Activated naive CD4-positive, alpha-beta T cell treated with anti-CD3 and anti-CD28 coated beads, Interleukin-2, amount 50 U/mL, for 24 hours (primary cell): Measurements from ENCODE around the gene NCKAP5.

Experiments
- H3K27ac Mint-ChIP-seq: one replicate; pipeline ENCODE4 v1.8.0; 2021; ENCODE audit warnings: mild to moderate bottlenecking, mixed read lengths
- H3K27me3 Mint-ChIP-seq: one replicate; pipeline ENCODE4 v1.8.0; 2021; ENCODE audit warnings: mixed read lengths
- H3K36me3 Mint-ChIP-seq: one replicate; pipeline ENCODE4 v1.8.0; 2021; ENCODE audit warnings: mixed read lengths
- H3K4me1 Mint-ChIP-seq: one replicate; pipeline ENCODE4 v1.8.0; 2021; ENCODE audit warnings: mixed read lengths
- H3K4me3 Mint-ChIP-seq: one replicate; pipeline ENCODE4 v1.8.0; 2021; ENCODE audit warnings: mild to moderate bottlenecking, mixed read lengths
- H3K9me3 Mint-ChIP-seq: one replicate; pipeline ENCODE4 v1.8.0; 2021; ENCODE audit warnings: mixed read lengths

Gene NCKAP5

GRCh38 chr2:133518700-133519344, 49.4 kb downstream of the NCKAP5 start:
- Mint-ChIP-seq H3K27me3 (no peaks in the 10 kb centered on the region), H3K27ac (no peak overlapping the region), H3K9me3 (no peaks in the 10 kb centered on the region), H3K4me3 (no peak overlapping the region), H3K4me1 (no peaks in the 10 kb centered on the region), H3K36me3 (no peaks in the 10 kb centered on the region)

DNA sequence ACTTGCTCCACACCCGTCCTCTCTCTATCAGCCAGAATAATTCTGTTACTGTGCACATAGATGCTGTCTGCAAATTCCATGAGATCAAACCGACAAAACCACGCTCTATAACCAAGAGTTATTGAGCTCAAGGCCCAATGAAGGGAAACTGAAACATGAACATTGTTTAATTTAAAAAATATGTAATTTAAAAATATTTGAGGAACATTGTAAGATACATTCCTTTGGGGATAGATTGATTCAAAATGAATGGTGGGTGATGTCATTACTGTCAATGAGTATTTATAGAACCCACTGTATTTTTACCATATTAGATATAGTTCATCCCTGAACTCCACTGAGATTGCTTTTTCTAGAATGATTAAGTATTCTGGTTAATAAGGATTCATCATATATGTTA, 50.4 kb downstream of the NCKAP5 start:
- Mint-ChIP-seq H3K27me3 (no peaks in the 10 kb centered on the region), H3K27ac (no peak overlapping the region), H3K36me3 (no peaks in the 10 kb centered on the region), H3K4me3 (no peak overlapping the region), H3K4me1 (no peaks in the 10 kb centered on the region), H3K9me3 (no peaks in the 10 kb centered on the region)

GRCh38 chr2:133516405-133517026, 51.7 kb downstream of the NCKAP5 start:
- no peaks in the 10 kb centered on the region for H3K4me1 Mint-ChIP-seq
- no peak overlapping the region for H3K4me3 Mint-ChIP-seq
- H3K36me3 Mint-ChIP-seq, result no peaks in the 10 kb centered on the region
- H3K27me3 Mint-ChIP-seq, result no peaks in the 10 kb centered on the region
- no peak overlapping the region for H3K27ac Mint-ChIP-seq
- H3K9me3 Mint-ChIP-seq, result no peaks in the 10 kb centered on the region

DNA sequence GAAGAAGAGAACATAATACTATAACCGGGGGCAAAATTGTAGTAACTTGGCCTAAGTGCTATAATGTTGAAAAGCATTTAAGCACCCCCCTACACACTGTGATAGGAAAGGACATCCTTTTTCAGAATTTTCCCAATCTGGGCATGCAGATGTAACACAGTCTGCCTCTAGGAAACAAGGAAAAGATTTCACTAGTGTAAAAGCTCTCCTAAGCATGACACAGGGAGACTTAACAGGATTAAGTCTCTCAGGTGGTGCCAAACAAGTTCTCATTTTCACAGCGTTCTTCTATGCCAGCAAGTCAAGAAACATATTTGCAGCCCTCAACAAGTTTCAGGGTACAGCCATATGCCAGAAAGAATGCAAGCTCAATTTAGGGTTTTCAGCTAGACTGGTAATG, 53.0 kb downstream of the NCKAP5 start:
- H3K27ac Mint-ChIP-seq, result no peak overlapping the region
- H3K4me3 Mint-ChIP-seq, result no peak overlapping the region
- H3K27me3 Mint-ChIP-seq, result no peaks in the 10 kb centered on the region
- no peaks in the 10 kb centered on the region for H3K9me3 Mint-ChIP-seq
- H3K36me3 Mint-ChIP-seq, result no peaks in the 10 kb centered on the region
- no peaks in the 10 kb centered on the region for H3K4me1 Mint-ChIP-seq

DNA sequence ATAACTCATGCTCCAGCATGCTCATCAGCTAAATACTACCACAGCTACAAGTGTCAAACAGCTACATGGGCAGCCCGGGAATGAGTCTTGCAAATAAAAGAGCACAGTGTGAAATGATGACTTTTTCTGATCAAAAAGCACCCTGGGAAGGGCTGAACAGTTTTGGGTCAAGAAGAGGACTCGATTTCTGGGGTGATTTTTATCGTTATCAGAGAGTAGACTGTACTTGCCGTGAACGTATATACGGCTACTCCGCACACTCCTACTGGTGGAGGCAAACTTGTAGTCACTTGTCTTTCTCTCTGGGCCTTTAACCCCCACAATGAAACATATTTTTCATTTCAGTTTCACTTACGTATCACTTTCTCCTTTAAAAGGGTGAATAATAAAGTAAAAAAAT, 54.4 kb downstream of the NCKAP5 start:
- Mint-ChIP-seq H3K4me3 (no peak overlapping the region), H3K4me1 (no peaks in the 10 kb centered on the region), H3K9me3 (no peaks in the 10 kb centered on the region), H3K27me3 (no peaks in the 10 kb centered on the region), H3K36me3 (no peaks in the 10 kb centered on the region), H3K27ac (no peak overlapping the region)

GRCh38 chr2:133512121-133512520, 56.1 kb downstream of the NCKAP5 start:
- no peaks in the 10 kb centered on the region for H3K9me3 Mint-ChIP-seq
- H3K4me1 Mint-ChIP-seq, result no peaks in the 10 kb centered on the region
- no peak overlapping the region for H3K4me3 Mint-ChIP-seq
- no peaks in the 10 kb centered on the region for H3K27me3 Mint-ChIP-seq
- no peaks in the 10 kb centered on the region for H3K36me3 Mint-ChIP-seq
- H3K27ac Mint-ChIP-seq, result no peak overlapping the region

DNA sequence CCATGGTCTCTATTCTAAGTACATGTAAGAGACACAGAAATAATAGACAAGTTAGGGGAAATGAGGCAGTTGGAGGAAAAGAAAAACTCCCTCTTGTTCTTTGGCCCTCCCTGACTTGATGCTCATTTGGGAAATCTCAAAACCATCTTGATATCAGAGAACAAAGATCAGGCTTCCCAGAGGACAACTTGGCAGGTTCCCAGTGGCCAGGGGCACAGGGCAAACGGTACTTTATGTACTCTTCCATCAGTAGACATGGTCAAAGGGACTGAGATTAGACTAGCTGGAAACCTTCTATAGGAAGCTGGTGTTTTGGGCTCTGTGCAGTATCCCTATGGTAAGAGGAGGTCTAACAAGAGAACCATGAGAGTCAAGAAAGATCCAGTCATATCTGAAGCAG, 56.6 kb downstream of the NCKAP5 start:
- H3K36me3 Mint-ChIP-seq, result no peaks in the 10 kb centered on the region
- no peaks in the 10 kb centered on the region for H3K4me1 Mint-ChIP-seq
- H3K27ac Mint-ChIP-seq, result no peak overlapping the region
- no peak overlapping the region for H3K4me3 Mint-ChIP-seq
- no peaks in the 10 kb centered on the region for H3K9me3 Mint-ChIP-seq
- H3K27me3 Mint-ChIP-seq, result no peaks in the 10 kb centered on the region

- Mint-ChIP-seq H3K9me3 (no peaks in the 10 kb centered on the region), H3K27me3 (no peaks in the 10 kb centered on the region), H3K4me3 (no peak overlapping the region), H3K27ac (no peak overlapping the region), H3K36me3 (no peaks in the 10 kb centered on the region), H3K4me1 (no peaks in the 10 kb centered on the region)
These were observed 58.5 kb downstream of the NCKAP5 start for GRCh38 chr2:133509777-133510176.

DNA sequence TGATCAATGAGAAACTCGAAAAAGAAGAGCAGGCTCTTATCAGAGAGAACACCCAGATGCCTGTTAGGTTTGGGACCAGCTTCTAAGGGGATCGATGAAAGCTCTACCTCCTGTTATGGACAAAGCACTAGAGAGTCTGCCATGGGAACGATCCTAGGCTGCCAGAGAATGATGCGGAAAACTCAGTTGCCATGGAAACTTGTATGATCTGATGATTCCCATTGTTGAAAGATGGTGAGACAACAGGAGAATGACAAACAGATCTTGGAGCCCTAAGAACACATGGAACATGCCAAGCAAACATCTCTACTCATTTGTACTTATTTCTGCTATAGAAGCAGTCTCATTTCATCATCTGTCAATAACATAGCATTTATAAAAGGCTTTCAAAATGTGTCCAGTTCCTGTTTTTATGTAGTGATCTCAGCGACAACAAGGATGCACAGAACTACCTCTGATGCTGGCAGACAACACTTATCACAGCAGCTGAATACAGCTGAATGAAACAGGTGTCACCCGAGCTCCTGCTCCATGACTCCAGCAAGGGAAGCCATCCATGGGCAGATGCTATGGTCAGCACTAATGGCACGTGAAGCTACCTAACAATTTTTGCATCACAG, 59.6 kb downstream of the NCKAP5 start:
- Mint-ChIP-seq H3K27me3 (peaks cover under 1% of the 10 kb centered on the region), H3K4me3 (no peak overlapping the region), H3K27ac (no peak overlapping the region), H3K4me1 (no peaks in the 10 kb centered on the region), H3K36me3 (no peaks in the 10 kb centered on the region), H3K9me3 (no peaks in the 10 kb centered on the region)

- Mint-ChIP-seq H3K4me1 (no peaks in the 10 kb centered on the region), H3K9me3 (no peaks in the 10 kb centered on the region), H3K36me3 (no peaks in the 10 kb centered on the region), H3K27me3 (peaks cover 2% of the 10 kb centered on the region), H3K4me3 (no peak overlapping the region), H3K27ac (no peak overlapping the region)
These were observed 61.3 kb downstream of the NCKAP5 start for GRCh38 chr2:133506996-133507395.

- no peak overlapping the region for H3K4me3 Mint-ChIP-seq
- no peaks in the 10 kb centered on the region for H3K9me3 Mint-ChIP-seq
- H3K27ac Mint-ChIP-seq, result no peak overlapping the region
- no peaks in the 10 kb centered on the region for H3K4me1 Mint-ChIP-seq
- H3K36me3 Mint-ChIP-seq, result no peaks in the 10 kb centered on the region
- peaks cover 4% of the 10 kb centered on the region for H3K27me3 Mint-ChIP-seq
These were observed 63.4 kb downstream of the NCKAP5 start for GRCh38 chr2:133504566-133505505.

DNA sequence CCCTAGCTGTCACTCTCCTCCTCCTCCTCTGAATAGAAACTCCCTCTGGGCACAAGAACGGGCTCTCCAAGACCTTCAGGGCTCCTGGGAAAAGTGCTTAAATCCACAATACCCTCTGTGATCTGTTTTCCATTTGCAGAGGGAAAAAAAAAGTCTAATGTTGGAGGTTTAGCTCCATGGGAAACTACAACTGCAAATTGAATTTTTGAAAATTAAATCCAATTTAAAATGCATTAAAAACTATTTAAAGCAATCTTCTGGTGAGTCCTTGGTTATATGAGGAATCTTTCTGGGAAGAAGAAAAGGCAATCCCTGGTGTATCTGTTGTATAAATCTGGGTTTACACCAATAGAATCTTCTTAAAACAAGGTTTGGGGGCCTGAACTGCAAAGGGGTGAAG, 64.3 kb downstream of the NCKAP5 start:
- Mint-ChIP-seq H3K4me3 (no peak overlapping the region), H3K9me3 (no peaks in the 10 kb centered on the region), H3K27ac (no peak overlapping the region), H3K27me3 (peaks cover 4% of the 10 kb centered on the region), H3K4me1 (no peaks in the 10 kb centered on the region), H3K36me3 (no peaks in the 10 kb centered on the region)

GRCh38 chr2:133503323-133503722, 64.9 kb downstream of the NCKAP5 start:
- Mint-ChIP-seq H3K36me3 (no peaks in the 10 kb centered on the region), H3K4me1 (no peaks in the 10 kb centered on the region), H3K9me3 (no peaks in the 10 kb centered on the region), H3K27me3 (peaks cover 4% of the 10 kb centered on the region), H3K27ac (no peak overlapping the region), H3K4me3 (no peak overlapping the region)

DNA sequence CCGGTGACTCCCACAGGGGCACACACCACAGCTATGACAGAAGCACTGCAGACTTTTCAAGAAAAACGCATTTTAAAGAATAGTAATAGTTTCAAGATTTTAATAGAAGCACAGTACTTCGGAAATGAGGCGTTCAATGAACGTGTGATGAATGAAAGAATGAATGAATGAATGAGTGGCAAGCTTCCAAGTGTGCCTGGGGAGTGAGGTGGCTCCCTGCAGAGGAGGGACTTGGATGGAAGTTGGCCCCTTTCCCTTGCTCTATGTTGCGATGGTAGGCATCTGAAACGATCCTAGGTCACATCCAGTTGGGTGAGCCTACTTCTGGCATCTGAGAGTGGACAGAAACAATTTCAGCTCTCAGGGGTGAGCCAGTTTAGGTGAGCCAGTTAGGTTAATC, 65.6 kb downstream of the NCKAP5 start:
- H3K36me3 Mint-ChIP-seq, result no peaks in the 10 kb centered on the region
- no peaks in the 10 kb centered on the region for H3K9me3 Mint-ChIP-seq
- H3K27ac Mint-ChIP-seq, result no peak overlapping the region

GRCh38 chr2:133500917-133501316, 67.3 kb downstream of the NCKAP5 start:
- Mint-ChIP-seq H3K4me3 (no peak overlapping the region), H3K27me3 (peaks cover 4% of the 10 kb centered on the region), H3K36me3 (no peaks in the 10 kb centered on the region), H3K9me3 (no peaks in the 10 kb centered on the region), H3K4me1 (no peaks in the 10 kb centered on the region), H3K27ac (no peak overlapping the region)

More for the DNA sequence above, 65.6 kb downstream of the NCKAP5 start:
- Mint-ChIP-seq H3K4me3 (no peak overlapping the region), H3K27me3 (peaks cover 4% of the 10 kb centered on the region), H3K4me1 (no peaks in the 10 kb centered on the region)
